Suprapubic skin (tissue), 4 donors: ENCODE results near the gene HOXB9. TPM values are rescaled to one million over a fixed set of nuclear protein-coding genes. Genes with fewer than 3 reads are reported as not detected.
A peak's percentile ranks its signal among the peaks of the same experiment; 100 is the strongest.

ENCODE experiments used
- DNase-seq, 2 donors: peaks; one replicate each; pipeline ENCODE4 v3.0.0-alpha.2; 2019; ENCODE audit warnings: low spot score in 2 of 2
- H3K27ac ChIP-seq: fragments of 200-600 bp; sonication (generic); one replicate; pipeline ENCODE4 v1.5.1; 2019
- H3K27me3 ChIP-seq: fragments of 200-600 bp; sonication (generic); one replicate; pipeline ENCODE4 v1.5.1; 2019
- H3K36me3 ChIP-seq: fragments of 200-600 bp; sonication (generic); one replicate; pipeline ENCODE4 v1.5.1; 2019
- H3K4me1 ChIP-seq: fragments of 200-600 bp; sonication (generic); one replicate; pipeline ENCODE4 v1.5.1; 2019
- H3K4me3 ChIP-seq: fragments of 200-600 bp; sonication (generic); one replicate; pipeline ENCODE4 v1.5.1; 2019; ENCODE audit warnings: mild to moderate bottlenecking
- H3K9me3 ChIP-seq: fragments of 200-600 bp; sonication (generic); one replicate; pipeline ENCODE4 v1.5.1; 2019
- EP300 ChIP-seq: sonication (generic); formaldehyde crosslinking; IDR thresholded peaks from one replicate; pipeline ENCODE4 v1.6.1; 2017; ENCODE audit warnings: antibody characterized with exemption
- POLR2A ChIP-seq, 2 donors: fragments of 450-650 bp; IDR thresholded peaks; one replicate each; pipeline ENCODE4 v1.6.1; 2017; ENCODE audit warnings: antibody characterized with exemption in 2 of 2, mild to moderate bottlenecking in 2 of 2, moderate library complexity in 2 of 2
- POLR2AphosphoS5 ChIP-seq, 3 donors: sonication (generic); formaldehyde crosslinking; IDR thresholded peaks; one replicate each; pipeline ENCODE4 v1.6.1; 2017; ENCODE audit warnings: antibody characterized with exemption in 3 of 3
- WGBS: methylation state at CpG from one replicate; pipeline ENCODE4 v1.1.5; 2018; 5-methylcytosine and 5-hydroxymethylcytosine counted together
- total RNA-seq, 4 donors: library from RNA; depleted of rRNA; stranded (reverse); fragments of >200 nt; gene quantifications; one replicate each; pipeline ENCODE4 v1.1.0, GENCODE V29; 2016
- TF ChIP-seq, protein P1 (sequence below), 2 donors: fragments of 200-600 bp in 1 of 2; fragments of 450-650 bp in 1 of 2; sonication (generic) in 1 of 2; IDR thresholded peaks; one replicate each; pipeline ENCODE4 v1.5.1; 2016 to 2019; ENCODE audit warnings: antibody characterized with exemption in 2 of 2, mild to moderate bottlenecking in 1 of 2, moderate library complexity in 1 of 2

The HOXB9 gene
- total RNA-seq, 4 donors from 2014 or later, result 0.23 to 0.42 TPM; not detected in 2

DNA sequence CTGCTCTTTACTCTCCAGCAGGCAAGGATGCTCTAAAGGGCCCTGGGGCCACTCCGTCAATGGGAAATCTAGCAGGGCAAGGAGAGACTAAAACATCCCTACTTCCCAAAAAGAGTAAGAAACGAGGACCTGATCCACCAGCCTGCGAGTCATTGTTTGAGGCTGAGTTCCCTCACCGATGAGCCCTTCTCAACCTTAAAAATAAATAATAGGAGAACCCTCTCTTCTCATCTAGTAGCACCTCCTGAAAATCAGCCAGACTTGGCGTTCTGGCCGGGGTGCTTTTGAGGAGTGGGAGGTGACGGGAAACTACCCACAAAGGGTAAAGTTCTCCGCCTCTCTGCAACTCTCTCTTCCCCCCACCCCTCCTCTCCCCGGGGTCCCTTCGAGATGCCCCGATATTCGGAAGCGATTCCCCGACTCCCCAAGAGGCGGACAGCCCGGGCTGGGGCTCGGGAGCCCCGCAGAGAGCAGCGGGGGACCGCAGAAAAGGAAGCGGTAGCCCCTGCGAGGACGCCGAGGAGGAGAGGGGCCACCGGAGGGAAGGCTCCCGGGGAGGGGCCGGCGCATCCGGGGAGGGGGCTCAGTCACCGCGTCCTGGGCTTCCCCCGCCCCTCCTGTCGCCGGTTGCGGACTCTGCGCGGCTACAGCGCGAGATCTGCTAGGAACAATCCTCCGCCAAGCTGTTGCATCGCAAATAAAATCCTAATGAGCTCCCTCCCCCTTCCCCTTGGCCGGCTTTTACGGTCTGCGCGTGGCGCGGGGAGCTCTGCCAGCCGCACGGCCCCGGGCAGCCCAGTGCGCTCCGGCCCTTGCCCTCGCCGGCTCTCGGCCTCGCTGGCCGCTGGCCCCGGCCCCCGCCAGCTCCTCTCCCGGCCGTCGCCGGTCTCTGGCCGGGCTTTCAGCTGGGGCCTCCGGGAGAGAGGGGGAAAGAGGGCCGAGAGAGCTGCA is 1.3 kb downstream of the HOXB9 start:
- WGBS, result 13% methylated on average over 14 of the region's 66 CpGs
- peak overlapping the region; percentile 53 for H3K4me3 ChIP-seq
- H3K4me1 ChIP-seq, result peaks cover 25% of the 10 kb centered on the region
- no peaks in the 10 kb centered on the region for H3K9me3 ChIP-seq
- no peak overlapping the region for H3K27ac ChIP-seq
- peaks cover 100% of the 10 kb centered on the region for H3K27me3 ChIP-seq
- TF ChIP-seq EP300, result no peak
- TF ChIP-seq, protein P1, sequence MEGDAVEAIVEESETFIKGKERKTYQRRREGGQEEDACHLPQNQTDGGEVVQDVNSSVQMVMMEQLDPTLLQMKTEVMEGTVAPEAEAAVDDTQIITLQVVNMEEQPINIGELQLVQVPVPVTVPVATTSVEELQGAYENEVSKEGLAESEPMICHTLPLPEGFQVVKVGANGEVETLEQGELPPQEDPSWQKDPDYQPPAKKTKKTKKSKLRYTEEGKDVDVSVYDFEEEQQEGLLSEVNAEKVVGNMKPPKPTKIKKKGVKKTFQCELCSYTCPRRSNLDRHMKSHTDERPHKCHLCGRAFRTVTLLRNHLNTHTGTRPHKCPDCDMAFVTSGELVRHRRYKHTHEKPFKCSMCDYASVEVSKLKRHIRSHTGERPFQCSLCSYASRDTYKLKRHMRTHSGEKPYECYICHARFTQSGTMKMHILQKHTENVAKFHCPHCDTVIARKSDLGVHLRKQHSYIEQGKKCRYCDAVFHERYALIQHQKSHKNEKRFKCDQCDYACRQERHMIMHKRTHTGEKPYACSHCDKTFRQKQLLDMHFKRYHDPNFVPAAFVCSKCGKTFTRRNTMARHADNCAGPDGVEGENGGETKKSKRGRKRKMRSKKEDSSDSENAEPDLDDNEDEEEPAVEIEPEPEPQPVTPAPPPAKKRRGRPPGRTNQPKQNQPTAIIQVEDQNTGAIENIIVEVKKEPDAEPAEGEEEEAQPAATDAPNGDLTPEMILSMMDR (IDR thresholded peaks at IDR 0.05), result no peak
- TF ChIP-seq POLR2A (IDR thresholded peaks at IDR 0.05), result no peak
- no peak for TF ChIP-seq POLR2AphosphoS5 (IDR thresholded peaks at IDR 0.05)
- DNase-seq, result no peak
- no peaks in the 10 kb centered on the region for H3K36me3 ChIP-seq

DNA sequence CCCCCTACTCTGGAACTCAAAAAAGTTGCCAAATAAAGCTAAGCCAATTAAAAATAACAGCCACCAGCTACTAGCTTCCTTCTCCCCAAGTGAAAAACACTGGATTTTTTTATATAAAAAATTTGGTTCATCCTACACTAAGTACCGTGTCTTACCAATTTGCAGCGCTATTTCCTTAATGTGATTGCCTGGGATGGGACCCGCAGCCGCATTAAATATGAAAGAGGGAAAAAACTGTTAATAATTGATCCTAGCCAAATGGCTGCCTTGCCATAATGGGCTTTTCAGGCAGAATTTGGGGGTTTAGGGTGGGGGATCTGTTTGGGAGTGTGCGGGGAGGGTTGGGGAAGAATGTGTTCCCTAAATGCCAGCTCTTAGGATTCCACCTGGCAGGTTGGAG is 2.0 kb downstream of the HOXB9 start:
- Histone ChIP-seq H3K4me3 (no peak overlapping the region), H3K27ac (no peak overlapping the region), H3K9me3 (no peaks in the 10 kb centered on the region), H3K36me3 (no peaks in the 10 kb centered on the region), H3K27me3 (peaks cover 100% of the 10 kb centered on the region), H3K4me1 (peaks cover 27% of the 10 kb centered on the region)
- TF ChIP-seq POLR2AphosphoS5 (IDR thresholded peaks at IDR 0.05) (no peak), EP300 (no peak), POLR2A (IDR thresholded peaks at IDR 0.05) (no peak)
- TF ChIP-seq, protein P1 (IDR thresholded peaks at IDR 0.05), result no peak
- WGBS, result 50% methylated on average over 5 of the region's 5 CpGs
- no peak for DNase-seq

DNA sequence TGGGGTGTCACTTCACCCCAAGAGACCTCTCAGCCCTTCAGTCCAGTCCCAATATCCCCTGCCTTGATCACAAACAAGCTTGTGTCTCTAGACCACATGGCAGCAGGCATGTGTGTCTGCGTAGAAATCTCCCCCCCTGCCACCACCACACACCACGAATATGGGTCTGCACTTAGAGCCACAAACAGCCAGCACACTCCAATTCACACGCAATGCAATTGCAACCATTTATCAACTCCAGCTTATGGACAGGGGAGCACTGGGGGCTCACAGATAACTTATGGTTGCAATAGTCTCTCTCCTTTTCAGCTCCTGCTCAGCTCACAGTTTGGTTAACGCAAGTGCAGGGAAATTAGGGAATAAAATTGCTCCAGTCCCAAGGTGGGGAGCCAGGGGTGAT is 2.6 kb downstream of the HOXB9 start:
- TF ChIP-seq EP300 (no peak), POLR2A (IDR thresholded peaks at IDR 0.05) (no peak), POLR2AphosphoS5 (IDR thresholded peaks at IDR 0.05) (no peak)
- TF ChIP-seq, protein P1 (IDR thresholded peaks at IDR 0.05), result no peak

DNA sequence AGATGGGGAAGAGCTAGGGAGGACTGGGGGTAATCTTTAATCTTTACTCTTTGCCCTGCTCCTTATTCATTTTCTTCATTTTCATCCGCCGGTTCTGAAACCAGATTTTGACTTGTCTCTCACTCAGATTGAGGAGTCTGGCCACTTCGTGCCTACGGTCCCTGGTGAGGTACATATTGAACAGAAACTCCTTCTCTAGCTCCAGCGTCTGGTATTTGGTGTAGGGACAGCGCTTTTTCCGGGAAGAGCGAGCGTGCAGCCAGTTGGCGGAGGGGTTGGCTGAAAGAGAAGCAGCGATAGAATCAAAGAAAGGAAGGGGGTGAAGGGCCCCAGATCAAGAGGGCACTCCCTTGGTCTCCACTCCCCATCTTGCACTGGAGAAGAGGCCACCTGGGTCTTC is 3.3 kb downstream of the HOXB9 start:
- no peak for TF ChIP-seq EP300
- no peak for TF ChIP-seq POLR2A (IDR thresholded peaks at IDR 0.05)
- no peak for TF ChIP-seq POLR2AphosphoS5 (IDR thresholded peaks at IDR 0.05)
- TF ChIP-seq, protein P1 (IDR thresholded peaks at IDR 0.05), result no peak
- Histone ChIP-seq H3K9me3 (no peaks in the 10 kb centered on the region), H3K27ac (no peak overlapping the region), H3K4me3 (no peak overlapping the region), H3K4me1 (peaks cover 40% of the 10 kb centered on the region), H3K27me3 (peaks cover 100% of the 10 kb centered on the region), H3K36me3 (no peaks in the 10 kb centered on the region)
- WGBS, result 68% methylated on average over 11 of the region's 11 CpGs
- DNase-seq, result no peak

More for the DNA sequence above, 2.6 kb downstream of the HOXB9 start:
- Histone ChIP-seq H3K27me3 (peaks cover 100% of the 10 kb centered on the region), H3K27ac (no peak overlapping the region), H3K9me3 (no peaks in the 10 kb centered on the region), H3K4me1 (peaks cover 33% of the 10 kb centered on the region), H3K36me3 (no peaks in the 10 kb centered on the region), H3K4me3 (no peak overlapping the region)
- 47% methylated on average over 4 of the region's 4 CpGs for WGBS
- DNase-seq, result no peak
